Measurements from ENCODE around the gene SLIT3.

GRCh38 chr5:168654211-168654721 is 646.7 kb downstream of the SLIT3 start:
- TF ChIP-seq FOXM1 (IDR thresholded peaks at IDR 0.05; ENCODE audit: borderline replicate concordance) (no peak), FOXK2 (IDR thresholded peaks at IDR 0.05) (no peak), ZNF384 (IDR thresholded peaks at IDR 0.05) (no peak), ELF4 (IDR thresholded peaks at IDR 0.05) (no peak), ARNT (IDR thresholded peaks at IDR 0.05) (no peak), BHLHE40 (IDR thresholded peaks at IDR 0.05; ENCODE audit: borderline replicate concordance) (no peak), HDGF (IDR thresholded peaks at IDR 0.05; ENCODE audit: borderline replicate concordance) (no peak), CTBP1 (IDR thresholded peaks at IDR 0.05; ENCODE audit: borderline replicate concordance) (no peak)
